Aorta (tissue), 5 donors: ENCODE results near the gene MACF1. TPM values are rescaled to one million over a fixed set of nuclear protein-coding genes. Genes with fewer than 3 reads are reported as not detected.
A peak's percentile ranks its signal among the peaks of the same experiment; 100 is the strongest.
"Not testable (repeated sequence)": the region's sequence is repeated elsewhere in the genome, so short reads cannot be mapped to it uniquely, and the experiment has no call there.

Experiments
- ATAC-seq: fragments of 200-7000 bp; cut with Tn5 transposase; one replicate; pipeline ENCODE4 v1.9.1; 2022; ENCODE audit warnings: moderate library complexity; ENCODE audit not compliant: low FRiP score
- DNase-seq, 2 donors: peaks; one replicate each; pipeline ENCODE4 v3.0.0-alpha.2; 2020
- H3K27ac ChIP-seq, 2 donors: one replicate each; pipeline ENCODE4 v1.5.1; 2013; ENCODE audit warnings: low read length in 2 of 2, mild to moderate bottlenecking in 2 of 2, moderate library complexity in 2 of 2, control low read depth in 1 of 2, inconsistent platforms in 1 of 2, low read depth in 1 of 2
- H3K27me3 ChIP-seq, 2 donors: one replicate each; pipeline ENCODE4 v1.6.1; 2013; ENCODE audit warnings: control low read depth in 1 of 2, low read length in 1 of 2, mild to moderate bottlenecking in 1 of 2, moderate library complexity in 1 of 2; ENCODE audit not compliant: insufficient read depth in 2 of 2, control insufficient read depth in 1 of 2
- H3K36me3 ChIP-seq, 2 donors: one replicate each; pipeline ENCODE4 v1.6.1; 2013; ENCODE audit warnings: control low read depth in 1 of 2, low read length in 1 of 2, mild to moderate bottlenecking in 1 of 2; ENCODE audit not compliant: insufficient read depth in 2 of 2, control insufficient read depth in 1 of 2
- H3K4me1 ChIP-seq, 2 donors: one replicate each; pipeline ENCODE4 v1.6.1; 2013; ENCODE audit warnings: low read length in 2 of 2, control low read depth in 1 of 2, mild to moderate bottlenecking in 1 of 2, moderate library complexity in 1 of 2; ENCODE audit not compliant: insufficient read depth in 2 of 2, control insufficient read depth in 1 of 2
- H3K4me3 ChIP-seq, 2 donors: one replicate each; pipeline ENCODE4 v1.5.1; 2013; ENCODE audit warnings: low read length in 2 of 2, control low read depth in 1 of 2, mild to moderate bottlenecking in 1 of 2
- H3K9me3 ChIP-seq: one replicate; pipeline ENCODE4 v1.6.1; 2013; ENCODE audit warnings: mild to moderate bottlenecking, low read length; ENCODE audit not compliant: control insufficient read depth
- WGBS, 2 donors: extraction: QIAGEN DNeasy Blood & Tissue Kit; methylation state at CpG; one replicate each; pipeline ENCODE4 v1.1.7; 2013; 5-methylcytosine and 5-hydroxymethylcytosine counted together
- intact Hi-C, 2 donors: fragments of 100-400 bp; cut with DNase I; formaldehyde crosslinking; loops; one replicate each; pipeline versions ENCODE4 v1.14.2 to v1.15.0; 2022
- polyA plus RNA-seq, 2 donors: library from polyadenylated mRNA; stranded (reverse); fragments of 200-250 nt; gene quantifications; one replicate each; pipeline ENCODE4 v1.2.3, GENCODE V29; 2013
- total RNA-seq, 2 donors: library from RNA; stranded (reverse); fragmentation: NEBNext Ultra II Directional; extraction: Animal tissue kit (Norgen Biotek cat#: 25700); gene quantifications; one replicate each; pipeline ENCODE4 v1.2.1, GENCODE V29; 2021
- donor health status: healthy with polysubstance abuse.
- donor health status: Bipolar disorder and iron deficiency.
- donor health status: DM: no; HTN: no; CAD: no.
- donor health status: DM: no; HTN: no; CAD: no.
- donor health status: DM: yes; HTN: yes; CAD: no.

The MACF1 gene
- total and polyA plus RNA-seq, 4 donors = 38.9 to 785 (median 386) TPM

- H3K27ac ChIP-seq, intact Hi-C loops, H3K27me3 ChIP-seq, H3K36me3 ChIP-seq, H3K9me3 ChIP-seq, H3K4me3 ChIP-seq, ATAC-seq, H3K4me1 ChIP-seq: not testable (repeated sequence)
- peak; percentile 12 to 41 for DNase-seq
- 94 to 96% methylated on average over 14 to 17 of the region's 20 CpGs for WGBS, 2 donors
These were observed 306.2 kb downstream of the MACF1 start for GRCh38 chr1:39510570-39511186.

GRCh38 chr1:39511477-39511876 is 307.0 kb downstream of the MACF1 start:
- ATAC-seq, H3K4me3 ChIP-seq, H3K36me3 ChIP-seq, H3K27ac ChIP-seq, H3K4me1 ChIP-seq, intact Hi-C loops, H3K9me3 ChIP-seq, H3K27me3 ChIP-seq: not testable (repeated sequence)
- WGBS, 2 donors = 85 to 89% methylated on average over 5 to 8 of the region's 13 CpGs
- DNase-seq = peak in 1 of 2 donors; percentile 58

GRCh38 chr1:39512234-39512847 is 307.8 kb downstream of the MACF1 start:
- H3K4me1 ChIP-seq, H3K36me3 ChIP-seq, H3K9me3 ChIP-seq, ATAC-seq, H3K27me3 ChIP-seq, intact Hi-C loops, H3K27ac ChIP-seq, H3K4me3 ChIP-seq: not testable (repeated sequence)
- DNase-seq = peak in 1 of 2 donors; percentile 56
- WGBS, 2 donors = 60 to 70% methylated on average over 5 to 7 of the region's 25 CpGs

- H3K4me3 ChIP-seq, H3K36me3 ChIP-seq, H3K4me1 ChIP-seq, H3K27me3 ChIP-seq, intact Hi-C loops, H3K9me3 ChIP-seq, H3K27ac ChIP-seq: not testable (repeated sequence)
- ATAC-seq = peak; percentile 76
- 0 to 1% methylated on average over 10 to 46 of the region's 46 CpGs for WGBS, 2 donors
- peak in 1 of 2 donors; percentile 66 for DNase-seq
These were observed 310.2 kb downstream of the MACF1 start for GRCh38 chr1:39514710-39515124.

- peak in 1 of 2 donors; percentile 27 for DNase-seq
- H3K27me3 ChIP-seq, H3K36me3 ChIP-seq, H3K4me1 ChIP-seq, H3K9me3 ChIP-seq, H3K27ac ChIP-seq, intact Hi-C loops, H3K4me3 ChIP-seq: not testable (repeated sequence)
- WGBS, 2 donors = 14 to 23% methylated on average over 20 to 24 of the region's 78 CpGs
- peak; percentile 3 for ATAC-seq
These were observed 310.9 kb downstream of the MACF1 start for GRCh38 chr1:39515131-39516086.

DNA sequence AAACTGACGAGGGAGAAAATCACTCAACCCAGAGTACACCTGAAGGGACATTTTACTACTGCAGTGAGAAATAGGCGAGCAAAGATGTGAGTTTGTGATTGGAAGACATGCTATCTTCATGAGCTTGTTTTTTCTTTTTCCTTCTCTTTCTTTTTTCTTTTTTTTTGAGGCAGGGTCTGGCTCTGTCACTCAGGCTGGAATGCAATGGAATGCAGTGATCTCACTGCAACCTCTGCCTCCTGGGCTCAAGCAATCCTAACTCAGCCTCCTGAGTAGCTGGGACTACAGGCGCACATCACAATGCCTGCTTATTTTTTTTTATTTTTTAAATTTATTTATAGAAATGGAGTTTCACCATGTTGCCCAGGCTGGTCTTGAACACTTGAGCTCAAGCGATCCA is 312.3 kb downstream of the MACF1 start:
- ATAC-seq, H3K9me3 ChIP-seq, H3K27me3 ChIP-seq, H3K36me3 ChIP-seq, intact Hi-C loops, H3K27ac ChIP-seq, H3K4me3 ChIP-seq, H3K4me1 ChIP-seq: not testable (repeated sequence)
- WGBS, 2 donors = 81 to 85% methylated on average over 3 to 4 of the region's 4 CpGs
- DNase-seq = peak in 1 of 2 donors; percentile 2

DNA sequence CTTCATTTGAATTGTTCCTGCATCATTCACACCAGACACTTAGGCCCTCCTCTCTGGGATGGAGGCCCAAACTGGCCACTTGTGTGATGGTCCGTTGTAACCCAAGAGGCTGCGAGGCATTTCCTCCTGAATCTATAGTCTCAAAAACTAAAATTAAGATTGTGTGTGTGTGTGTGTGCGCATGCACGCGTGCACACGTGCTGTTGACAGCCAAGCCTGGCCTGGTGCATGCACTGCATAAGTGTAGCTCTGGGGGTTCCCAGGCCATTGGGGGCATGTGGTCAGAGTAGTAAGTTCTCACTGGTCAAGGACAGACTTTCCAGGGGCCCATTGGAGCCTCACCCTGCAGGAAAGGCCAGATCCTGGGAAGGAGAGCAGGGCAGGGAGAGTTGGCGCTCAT is 313.4 kb downstream of the MACF1 start:
- DNase-seq = peak in 1 of 2 donors; percentile 7
- intact Hi-C loops, H3K36me3 ChIP-seq, ATAC-seq, H3K4me1 ChIP-seq, H3K27me3 ChIP-seq, H3K9me3 ChIP-seq, H3K27ac ChIP-seq, H3K4me3 ChIP-seq: not testable (repeated sequence)
- WGBS, 2 donors = 84 to 86% methylated on average over 6 of the region's 7 CpGs

- ATAC-seq, H3K36me3 ChIP-seq, intact Hi-C loops, H3K4me1 ChIP-seq, H3K9me3 ChIP-seq, H3K4me3 ChIP-seq, H3K27ac ChIP-seq, H3K27me3 ChIP-seq: not testable (repeated sequence)
- peak in 1 of 2 donors; percentile 14 for DNase-seq
- WGBS, 2 donors = 74 to 79% methylated on average over 2 of the region's 5 CpGs
These were observed 314.9 kb downstream of the MACF1 start for GRCh38 chr1:39519376-39519775.
